Activated CD4-positive, alpha-beta T cell treated with anti-CD3 and anti-CD28 coated beads for 24 hours (primary cell): ENCODE data around the gene GALNT15.
A peak's percentile ranks its signal among the peaks of the same experiment; 100 is the strongest.

Experiments
- DNase-seq, 2 donors: peaks; one replicate each; pipeline ENCODE4 v3.0.0-alpha.2; 2020; ENCODE audit warnings: low read depth in 2 of 2

GALNT15 gene

DNA sequence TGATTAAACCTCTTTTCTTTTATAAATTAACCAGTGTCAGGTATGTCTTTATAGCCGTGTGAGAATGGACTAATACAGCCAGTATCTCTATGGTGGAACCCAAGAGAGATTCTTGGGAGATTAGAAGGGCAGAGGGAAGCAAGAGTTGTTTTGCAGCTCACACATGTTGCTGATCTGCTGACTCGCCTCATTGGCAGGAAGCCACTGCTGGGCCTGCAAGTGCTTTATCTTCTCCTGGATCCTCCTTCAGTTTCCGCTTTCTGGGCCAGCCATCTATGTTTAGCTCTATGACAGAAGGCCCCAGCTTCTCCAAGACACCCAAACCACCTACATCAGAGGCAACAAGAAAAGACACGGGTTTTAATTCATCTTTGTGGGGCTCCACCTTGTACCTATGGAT is 23.4 kb upstream of the GALNT15 start:
- DNase-seq: no peak

DNA sequence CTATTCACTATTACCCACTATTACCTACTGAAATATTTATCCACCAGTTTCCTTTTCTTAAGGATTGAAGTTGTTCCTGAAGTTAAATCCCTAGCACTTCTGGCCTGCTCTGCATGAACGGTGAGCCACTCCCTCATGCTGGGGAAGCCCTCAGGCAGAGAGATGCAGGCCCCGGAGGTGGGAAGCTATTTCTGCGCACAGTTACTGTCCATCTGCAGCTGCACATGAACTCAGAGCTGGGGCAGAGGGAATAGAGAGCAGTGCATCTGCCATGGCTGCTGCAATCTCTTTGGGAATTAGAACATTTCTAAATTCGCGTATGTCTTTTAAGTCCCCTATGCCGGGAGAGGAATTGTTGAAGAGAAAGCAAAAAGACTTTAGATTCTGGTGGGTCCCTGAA is 6.3 kb upstream of the GALNT15 start:
- DNase-seq: no peak

DNA sequence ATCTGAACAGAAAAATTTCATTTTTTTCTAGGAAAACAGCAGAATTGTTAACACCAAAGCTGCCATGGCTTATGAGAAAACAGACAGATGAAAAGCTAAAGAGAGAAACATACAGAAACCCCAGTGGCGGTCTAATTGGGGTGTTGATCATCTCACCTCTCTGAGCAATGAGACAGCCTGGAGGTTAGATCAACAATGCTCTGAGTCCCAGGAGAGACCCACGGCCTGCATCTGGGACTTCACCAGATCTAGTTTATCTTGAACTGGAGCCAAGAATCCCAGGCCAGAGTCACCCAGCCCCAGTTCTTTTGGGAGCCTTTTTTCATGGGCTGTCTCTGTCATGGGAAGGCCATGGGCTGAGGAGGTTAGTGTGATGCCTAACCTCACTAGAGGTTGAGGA is 3.5 kb upstream of the GALNT15 start:
- no peak for DNase-seq

DNA sequence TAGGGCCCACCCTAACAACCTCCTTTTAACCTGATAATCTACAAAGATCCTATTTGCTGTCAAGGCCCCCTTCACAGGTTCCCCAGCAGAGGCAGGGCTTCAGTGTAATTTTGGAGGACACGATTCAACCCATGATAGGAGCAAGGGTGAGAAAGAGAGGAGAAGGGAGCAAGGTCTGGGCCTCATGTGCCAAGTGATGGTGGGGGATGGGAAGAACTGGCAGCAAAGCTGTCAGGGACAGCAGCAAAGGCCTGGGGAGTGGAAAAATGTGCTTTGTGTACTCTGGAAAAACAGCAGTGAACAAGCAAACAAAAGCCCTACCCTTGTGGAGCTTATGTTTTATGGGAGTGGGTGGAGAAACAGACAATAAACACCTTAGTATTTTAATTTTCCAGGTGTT is 2.7 kb upstream of the GALNT15 start:
- DNase-seq: no peak

DNA sequence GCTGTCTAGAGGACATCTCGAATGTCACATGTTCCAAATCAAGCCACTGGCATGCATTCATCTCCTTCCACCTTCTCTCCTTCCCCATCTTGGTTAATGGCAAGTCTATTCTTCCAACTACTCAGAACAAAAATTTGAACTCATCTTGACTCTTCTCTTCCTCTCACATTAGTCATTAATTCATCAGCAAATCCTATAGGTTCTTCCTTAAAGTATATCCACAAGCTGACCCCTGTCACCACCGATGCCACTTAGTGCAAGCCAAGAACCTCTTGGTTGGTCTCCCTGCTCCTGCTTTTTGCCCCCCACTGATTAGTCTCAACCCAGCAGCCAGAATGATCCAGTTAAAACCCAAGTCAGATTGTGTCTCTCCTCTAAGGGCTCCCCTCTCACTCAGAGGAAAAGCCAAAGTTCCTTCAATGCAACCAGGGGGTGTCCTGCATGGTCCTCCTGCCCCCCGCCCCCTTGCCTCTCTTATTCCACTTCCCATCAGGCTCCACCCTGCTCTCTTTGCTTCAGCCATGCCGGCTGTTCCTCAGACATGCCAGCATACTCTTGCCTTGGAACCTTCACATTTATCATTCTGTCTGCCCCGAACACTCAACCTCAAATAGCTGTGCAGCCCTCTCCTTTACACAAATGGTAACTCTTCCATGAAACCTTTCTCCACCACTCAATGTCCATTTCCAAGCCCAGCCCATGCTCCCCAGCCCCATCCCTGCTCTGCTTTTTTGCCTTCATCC is 1.0 kb upstream of the GALNT15 start:
- DNase-seq: no peak

DNA sequence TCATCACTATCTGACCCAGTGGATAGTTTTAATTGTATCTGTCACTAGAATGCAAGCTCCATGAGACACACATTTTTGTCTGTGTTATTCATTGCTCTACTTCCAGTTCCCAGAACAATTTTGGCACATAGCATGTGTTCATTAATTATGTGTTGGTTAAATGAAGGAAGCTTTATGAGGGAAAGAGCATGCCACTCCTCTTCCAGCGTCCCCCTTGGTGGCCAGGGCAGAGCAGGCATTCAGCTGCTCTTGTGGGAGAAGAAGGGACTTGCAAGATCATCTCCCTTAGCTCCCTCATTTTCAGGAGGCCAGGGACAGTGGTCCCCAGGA is 489 bp upstream of the GALNT15 start:
- no peak for DNase-seq

DNA sequence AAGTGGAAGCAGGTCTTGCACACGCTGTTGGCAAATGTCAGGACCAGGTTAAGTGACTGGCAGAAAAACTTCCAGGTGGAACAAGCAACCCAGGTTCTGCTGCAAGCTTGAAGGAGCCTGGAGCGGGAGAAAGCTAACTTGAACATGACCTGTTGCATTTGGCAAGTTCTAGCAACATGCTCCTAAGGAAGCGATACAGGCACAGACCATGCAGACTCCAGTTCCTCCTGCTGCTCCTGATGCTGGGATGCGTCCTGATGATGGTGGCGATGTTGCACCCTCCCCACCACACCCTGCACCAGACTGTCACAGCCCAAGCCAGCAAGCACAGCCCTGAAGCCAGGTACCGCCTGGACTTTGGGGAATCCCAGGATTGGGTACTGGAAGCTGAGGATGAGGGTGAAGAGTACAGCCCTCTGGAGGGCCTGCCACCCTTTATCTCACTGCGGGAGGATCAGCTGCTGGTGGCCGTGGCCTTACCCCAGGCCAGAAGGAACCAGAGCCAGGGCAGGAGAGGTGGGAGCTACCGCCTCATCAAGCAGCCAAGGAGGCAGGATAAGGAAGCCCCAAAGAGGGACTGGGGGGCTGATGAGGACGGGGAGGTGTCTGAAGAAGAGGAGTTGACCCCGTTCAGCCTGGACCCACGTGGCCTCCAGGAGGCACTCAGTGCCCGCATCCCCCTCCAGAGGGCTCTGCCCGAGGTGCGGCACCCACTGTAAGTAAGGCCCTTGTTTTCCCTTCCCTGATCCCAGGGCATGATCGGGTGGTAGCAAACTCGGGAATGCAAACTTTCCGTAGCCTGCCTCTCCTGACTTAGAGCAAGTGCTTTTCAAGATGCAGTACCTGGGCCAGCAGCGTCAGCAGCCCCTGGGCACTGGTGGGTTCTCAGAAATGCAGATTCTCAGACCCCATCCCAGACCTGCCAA is 759 bp downstream of the GALNT15 start:
- no peak for DNase-seq

DNA sequence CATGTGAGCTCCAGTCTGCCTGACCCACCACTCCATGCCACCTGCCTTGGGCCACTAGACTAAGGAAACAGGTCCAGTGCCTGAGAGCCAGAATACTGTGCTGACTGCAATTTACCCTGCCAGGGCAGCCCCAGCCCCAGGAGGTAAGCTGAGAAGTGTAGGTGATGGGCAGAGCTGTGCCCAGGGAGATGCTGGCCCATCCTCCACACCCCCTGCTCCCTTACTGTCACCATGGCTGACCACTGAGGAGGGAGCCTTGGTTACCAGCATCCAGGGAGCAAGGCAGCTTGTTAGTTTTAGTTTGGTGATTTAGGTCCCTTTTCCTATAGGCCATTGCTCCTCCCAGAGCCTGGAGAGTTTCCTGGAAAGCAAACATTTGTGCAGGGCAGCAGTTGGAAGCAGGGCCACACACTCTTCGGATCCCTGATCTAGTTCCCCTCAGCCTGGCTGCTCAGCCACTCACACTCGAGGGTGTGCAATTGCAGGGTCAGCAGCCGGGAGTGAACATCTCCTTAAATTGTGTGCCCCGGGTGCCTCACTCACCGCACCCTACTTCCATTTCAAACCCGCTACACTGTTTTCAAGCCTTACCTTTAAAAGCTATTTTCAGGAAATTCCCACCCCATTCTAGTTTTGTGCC is 2.0 kb downstream of the GALNT15 start:
- no peak for DNase-seq

DNA sequence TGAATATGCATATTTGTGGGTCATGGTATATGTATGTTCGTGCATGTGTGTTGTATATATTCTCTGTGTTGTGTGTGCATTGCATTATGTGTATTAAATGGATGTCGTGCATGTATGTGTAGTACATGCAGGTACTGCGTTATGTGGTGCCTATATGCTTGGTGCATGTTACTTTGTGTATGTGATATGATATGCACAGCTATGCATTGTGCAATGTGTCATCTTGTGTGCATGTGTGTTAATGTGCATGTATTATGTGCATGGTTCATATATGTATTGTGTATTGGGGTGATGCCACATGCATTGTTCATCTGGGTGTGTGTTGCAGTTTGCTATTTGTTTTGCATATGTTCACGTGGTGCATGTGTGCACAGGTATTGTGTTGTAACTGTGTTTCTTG is 2.9 kb downstream of the GALNT15 start:
- DNase-seq: no peak

DNA sequence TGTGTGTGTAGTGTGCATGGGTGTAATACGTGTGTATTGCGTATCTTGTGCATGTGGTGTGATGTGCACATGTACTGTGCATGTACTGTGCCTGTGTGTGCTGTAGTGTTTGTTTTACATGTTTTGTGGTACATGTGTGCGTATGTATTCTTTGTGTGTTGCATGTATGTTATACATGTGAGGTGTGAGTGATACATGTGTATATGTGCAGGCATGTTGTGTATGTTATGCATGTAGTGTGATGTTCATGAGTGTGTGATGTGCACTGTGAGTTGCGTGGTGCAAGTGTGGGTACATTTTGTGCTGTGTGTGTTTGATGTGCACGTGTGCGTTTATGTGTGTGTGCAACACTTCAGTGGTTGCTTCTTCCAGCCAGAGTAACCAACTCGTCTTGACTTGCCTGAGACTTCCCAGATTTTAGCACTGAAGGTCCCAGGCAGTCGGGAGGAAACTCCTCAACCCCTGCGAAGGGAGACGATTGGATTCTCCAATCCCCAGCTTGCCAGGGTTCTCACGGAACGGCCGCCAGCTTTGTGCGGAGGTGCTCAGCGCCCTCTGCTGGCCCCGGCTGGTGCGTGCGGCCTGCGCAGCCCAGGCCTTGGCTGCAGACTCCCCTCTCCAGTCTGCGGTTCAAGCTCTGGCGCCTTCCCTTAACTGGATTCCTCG is 3.6 kb downstream of the GALNT15 start:
- peak; percentile 42 to 64 for DNase-seq

DNA sequence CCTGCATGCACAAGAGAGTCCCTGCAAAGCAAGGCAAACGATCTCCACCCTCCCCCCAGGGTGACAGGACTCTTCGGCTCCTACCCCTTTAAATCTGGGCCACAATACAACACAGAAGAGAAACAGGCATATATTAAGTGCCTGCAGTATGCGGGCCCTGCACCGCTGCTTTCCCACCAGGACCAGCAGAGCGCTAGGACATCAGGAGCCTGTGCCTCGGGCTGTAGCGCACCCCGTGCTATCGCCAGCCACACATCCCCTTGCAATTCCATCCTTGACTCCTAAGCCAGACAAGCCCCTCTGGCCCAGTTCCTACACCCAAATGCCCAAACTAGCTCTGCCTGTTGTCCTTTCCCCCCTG is 4.1 kb downstream of the GALNT15 start:
- no peak for DNase-seq

DNA sequence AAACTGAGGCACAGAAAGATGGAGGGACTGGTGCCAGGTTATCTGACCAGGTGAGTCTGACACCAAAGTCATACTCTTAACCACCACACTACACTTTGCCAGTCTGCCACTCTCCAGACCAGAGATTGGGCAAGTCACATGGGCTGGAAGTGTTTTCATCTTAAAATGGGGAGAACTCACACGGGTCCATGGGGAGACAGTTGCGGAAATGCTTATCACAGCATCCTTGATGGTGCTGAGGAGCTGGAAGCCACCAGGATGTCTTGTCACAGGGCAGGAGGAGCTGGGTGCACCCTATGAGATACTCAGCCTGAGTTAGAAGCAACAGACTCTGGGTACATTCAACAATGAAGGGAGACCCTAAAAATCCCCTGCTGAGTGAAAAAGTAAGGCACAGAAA is 4.8 kb downstream of the GALNT15 start:
- no peak for DNase-seq

DNA sequence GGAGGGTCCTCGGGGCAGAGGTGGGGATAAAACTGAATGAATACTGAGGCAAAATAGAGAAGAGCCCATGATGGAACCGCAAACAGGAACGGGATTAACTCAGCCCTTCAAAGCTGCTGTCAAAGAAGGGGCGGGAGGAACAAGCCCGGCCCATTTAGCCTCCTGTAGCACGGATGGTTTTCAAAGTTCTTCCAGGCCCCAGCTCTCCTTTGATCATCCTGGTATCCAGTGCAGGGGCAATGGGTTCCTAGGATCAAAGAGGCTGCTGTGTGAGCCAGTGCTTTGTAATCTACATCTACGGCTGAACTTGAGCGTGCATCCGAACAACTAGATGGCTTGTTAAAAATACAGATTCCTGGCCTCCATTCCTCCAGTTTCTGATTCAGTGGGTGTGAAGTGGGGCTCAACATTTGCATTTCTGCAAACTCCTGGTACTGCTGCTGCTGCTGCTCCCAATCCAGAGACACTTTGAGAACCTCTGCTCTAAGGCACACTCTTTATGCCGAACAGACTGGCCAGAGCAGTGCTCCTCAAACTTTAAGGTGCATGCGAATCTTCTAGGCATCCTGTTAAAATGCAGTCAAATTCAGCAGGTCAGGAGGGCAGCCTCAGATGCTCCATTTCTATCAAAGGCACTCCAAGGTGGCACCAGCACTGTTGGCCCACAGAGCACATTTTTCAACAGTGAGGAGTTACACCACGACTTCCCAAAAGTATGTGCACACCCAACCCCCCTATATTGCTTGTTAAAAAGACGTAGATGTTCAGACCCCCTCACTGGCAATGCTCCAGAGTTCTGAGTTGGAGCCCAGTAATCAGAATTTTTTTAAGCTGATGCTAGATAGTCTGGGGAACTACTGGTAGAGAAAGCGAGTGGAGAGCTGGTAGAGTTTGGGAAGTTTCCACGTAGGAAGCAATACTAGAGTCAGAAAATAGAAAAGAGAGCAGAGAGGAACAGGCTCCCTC is 5.6 kb downstream of the GALNT15 start:
- DNase-seq: no peak

DNA sequence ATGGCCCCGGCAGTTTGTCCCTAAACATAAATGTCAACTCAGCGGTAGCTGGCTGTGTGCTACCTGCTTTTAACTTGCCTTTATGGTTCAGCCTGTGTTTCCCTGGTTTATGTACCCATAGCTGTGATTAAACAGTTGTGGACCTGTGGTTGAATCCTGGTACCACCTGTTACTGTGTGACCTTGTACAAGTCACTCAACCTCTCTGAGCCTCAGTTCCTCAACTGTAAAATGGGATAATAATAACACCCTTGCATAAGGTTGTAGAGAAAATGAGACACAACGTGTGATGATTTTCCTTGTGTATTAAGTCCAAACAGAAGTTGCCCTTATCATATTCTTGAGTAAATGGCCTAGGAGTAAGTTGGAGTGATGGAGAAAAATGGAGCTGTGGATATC is 6.3 kb downstream of the GALNT15 start:
- no peak for DNase-seq

DNA sequence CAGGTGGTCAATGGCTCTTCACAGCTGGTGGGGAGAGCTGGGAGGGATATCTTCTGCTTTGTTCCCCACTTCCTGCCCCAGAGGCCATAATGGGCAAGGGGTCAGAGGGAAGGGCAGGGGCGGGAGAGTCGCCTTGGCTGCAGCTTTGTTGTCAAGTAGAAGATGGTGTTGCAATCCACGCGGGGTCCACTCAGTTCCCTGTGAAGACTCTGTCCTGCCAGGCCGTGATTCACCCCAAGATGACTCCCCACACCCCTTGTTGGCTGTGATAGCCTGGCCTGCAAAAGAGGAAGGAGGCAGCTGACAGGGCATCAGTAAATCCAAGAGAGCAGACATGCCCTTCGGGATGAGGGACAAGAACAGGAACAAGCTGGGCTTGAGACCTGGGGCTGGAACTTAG is 6.9 kb downstream of the GALNT15 start:
- no peak for DNase-seq

DNA sequence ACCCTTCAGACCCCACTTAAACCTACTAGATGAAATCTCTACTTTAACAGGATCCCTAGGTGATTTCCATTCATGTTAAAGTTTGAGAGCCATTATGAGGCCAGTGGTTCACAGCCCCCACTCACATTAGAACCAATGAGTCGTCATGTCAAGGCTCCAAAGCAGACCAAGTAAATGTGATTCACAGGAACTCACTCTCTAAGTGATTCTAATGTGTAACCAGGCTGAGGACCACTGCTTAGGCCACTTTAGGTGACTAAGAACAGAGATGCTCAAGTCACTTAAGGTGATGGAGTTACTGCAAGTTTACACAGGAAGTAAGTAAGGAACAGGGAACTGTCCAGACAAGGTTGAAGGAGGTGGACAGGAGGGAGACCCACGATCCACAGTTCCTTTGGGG is 7.7 kb downstream of the GALNT15 start:
- DNase-seq: no peak

DNA sequence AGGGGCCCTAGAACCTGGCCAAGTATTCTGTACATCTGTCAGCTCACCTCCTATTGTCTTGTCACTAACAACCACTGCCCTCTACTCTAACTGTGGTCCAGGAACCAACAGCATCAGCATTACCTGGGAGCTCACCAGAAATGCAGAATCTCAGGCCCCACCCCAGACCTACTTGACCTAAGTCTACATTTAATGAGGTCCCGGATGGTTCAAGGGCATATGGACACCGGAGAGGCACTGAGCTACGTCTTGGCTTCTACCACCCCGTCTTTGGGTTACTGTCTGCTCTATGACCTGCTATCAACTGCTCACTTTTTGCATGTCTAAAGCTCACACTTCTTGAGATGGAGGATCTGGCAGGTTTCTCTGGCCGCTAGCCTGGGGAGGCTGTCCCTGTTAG is 8.1 kb downstream of the GALNT15 start:
- no peak for DNase-seq

DNA sequence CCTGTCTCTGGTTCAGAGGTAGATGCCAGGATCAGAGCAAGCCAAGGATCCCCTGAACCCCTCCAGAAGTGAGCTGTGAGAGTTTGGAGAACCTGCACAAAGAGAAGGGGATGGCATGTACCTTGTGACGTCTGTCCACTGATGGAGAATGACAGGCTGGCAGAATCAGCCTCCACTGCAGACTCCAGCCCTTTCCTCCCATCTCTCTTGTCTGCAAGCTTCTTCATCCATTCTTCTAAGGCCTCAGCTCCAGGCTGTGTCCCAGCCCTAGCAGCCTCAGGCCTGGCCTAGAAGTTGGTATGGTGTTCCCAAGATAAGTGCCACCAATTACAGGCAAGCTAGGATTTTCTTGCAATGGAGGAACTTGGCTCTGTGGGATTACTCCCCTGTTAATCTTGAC is 8.6 kb downstream of the GALNT15 start:
- DNase-seq: no peak

DNA sequence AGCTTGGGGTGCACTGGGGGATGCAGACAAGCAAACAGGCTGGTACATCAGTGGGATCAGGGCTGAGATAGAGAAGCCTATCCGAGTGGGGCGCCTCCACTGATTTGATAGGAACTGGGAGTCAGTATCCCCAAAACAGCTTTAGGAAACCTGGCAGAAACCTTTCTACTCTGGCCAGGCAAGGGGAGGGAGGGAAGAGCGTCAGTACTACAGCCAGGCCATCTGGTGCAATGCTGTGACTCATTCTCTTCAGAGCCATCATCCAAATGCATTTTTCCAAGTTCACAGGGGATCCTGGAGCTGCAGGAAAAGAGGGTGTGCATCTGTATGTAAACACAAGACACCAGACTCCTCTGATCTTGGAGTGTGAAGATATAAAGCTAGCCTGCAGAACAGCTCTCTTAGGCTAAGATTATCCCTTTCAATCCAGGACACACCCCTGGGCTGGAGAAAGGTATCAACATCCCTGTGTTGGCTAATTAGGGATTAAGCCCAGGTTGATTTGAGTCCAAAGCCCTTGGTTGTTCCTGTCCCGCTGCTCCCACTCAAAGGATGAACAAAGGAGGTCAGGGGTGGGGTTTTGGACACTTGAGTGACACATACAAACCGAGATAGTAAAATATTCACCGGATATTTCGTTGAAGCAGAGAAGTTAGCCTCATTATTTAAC is 9.3 kb downstream of the GALNT15 start:
- DNase-seq: no peak

DNA sequence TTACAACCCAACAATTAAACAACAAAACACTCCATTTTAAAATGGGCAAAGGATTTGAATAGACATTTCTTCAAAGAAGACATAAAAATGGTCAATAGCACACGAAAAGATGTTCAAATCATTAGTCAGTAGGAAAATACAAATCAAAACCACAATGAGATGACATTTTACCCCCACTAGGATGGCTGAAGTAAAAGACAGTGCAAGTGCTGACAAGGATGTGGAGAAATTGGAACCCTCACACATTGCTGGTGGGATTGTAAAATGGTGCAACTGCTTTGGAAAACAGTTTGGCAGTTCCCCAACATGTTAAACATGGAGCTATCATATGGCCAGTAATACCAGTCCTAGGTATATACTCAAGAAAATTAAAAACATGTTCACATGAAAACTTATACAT is 11.6 kb downstream of the GALNT15 start:
- no peak for DNase-seq

DNA sequence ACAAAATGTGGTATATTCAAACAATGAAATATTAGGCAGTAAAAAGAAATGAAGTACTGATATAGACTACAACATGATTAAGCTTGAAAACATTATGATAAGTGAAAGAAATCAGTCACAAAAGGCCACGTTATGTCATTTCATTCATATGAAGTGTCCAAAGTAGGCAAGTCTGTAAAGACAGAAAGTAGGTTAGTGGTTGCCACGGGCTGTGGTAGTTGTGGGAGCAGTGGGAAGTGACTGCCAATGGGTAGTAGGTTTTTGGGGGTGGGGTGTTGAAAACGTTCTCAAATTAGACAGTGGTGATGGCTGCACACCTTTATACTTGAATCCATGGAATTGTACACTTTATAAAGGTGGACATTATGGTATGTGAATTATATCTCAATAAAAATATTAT is 12.1 kb downstream of the GALNT15 start:
- DNase-seq: no peak
